Measurements from ENCODE around the gene SLC9A8.
A peak's percentile ranks its signal among the peaks of the same experiment; 100 is the strongest.

SLC9A8 gene

GRCh38 chr20:49831022-49831769 is 18.6 kb downstream of the SLC9A8 start:
- TF ChIP-seq CTCF (IDR thresholded peaks at IDR 0.05), result no peak
- Histone ChIP-seq H3K9me3 (no peaks in the 10 kb centered on the region), H3K27me3 (no peaks in the 10 kb centered on the region), H3K36me3 (peaks cover 7% of the 10 kb centered on the region), H3K27ac (peak overlapping the region; percentile 95), H3K4me3 (ENCODE audit: low read depth in 1 of 2, low read length in 1 of 2) (peak overlapping the region; percentile 31 to 41), H3K4me1 (ENCODE audit: control insufficient read depth in 1 of 2, insufficient read depth in 1 of 2, low read depth in 1 of 2, low read length in 1 of 2) (peaks cover 46 to 49% of the 10 kb centered on the region in 2 experiments)

DNA sequence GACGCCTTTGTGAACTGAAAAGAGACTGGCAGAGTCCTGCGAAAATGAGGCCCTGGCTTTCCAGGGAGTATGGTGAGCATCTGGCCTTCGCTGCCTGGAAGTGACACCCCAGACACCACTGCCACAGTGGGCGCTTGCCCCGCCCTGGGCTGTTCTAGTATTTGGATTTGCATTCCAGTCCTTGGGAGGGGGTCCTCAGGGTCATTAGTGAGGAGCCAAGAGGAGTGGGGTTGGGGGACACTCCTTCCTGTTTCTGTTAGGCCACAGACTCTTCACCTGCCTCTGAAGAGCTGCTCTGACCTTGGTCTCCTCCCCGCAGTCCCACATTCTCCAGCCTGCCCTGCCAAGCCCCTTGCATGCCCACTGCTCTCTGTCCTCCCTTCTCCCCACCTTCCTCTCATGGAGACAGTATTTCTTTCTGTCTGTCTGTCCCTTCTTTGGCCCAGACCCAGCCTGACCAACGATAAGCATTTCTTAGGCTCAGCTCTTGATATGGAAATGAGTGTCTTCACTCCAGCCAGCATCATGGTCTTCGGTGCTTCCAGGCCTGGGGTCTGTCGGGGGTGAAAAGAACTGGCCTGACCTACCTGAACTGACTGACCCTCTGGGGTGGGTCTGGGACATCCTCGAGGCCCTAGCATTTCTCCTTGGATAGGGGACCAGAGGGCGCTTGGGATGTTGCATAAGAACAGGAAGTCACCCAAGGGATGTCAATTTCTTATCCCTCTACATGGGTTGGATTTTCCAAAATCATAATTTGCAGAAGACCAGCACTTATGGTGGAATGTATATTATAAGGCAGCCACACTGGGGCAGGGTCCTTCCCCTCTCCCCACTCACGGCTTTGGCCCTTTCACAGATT is 19.4 kb downstream of the SLC9A8 start:
- Histone ChIP-seq H3K9me3 (no peaks in the 10 kb centered on the region), H3K4me1 (ENCODE audit: control insufficient read depth in 1 of 2, insufficient read depth in 1 of 2, low read depth in 1 of 2, low read length in 1 of 2) (peaks cover 51 to 54% of the 10 kb centered on the region in 2 experiments), H3K27ac (peak overlapping the region; percentile 95), H3K36me3 (peaks cover 5% of the 10 kb centered on the region), H3K4me3 (ENCODE audit: low read depth in 1 of 2, low read length in 1 of 2) (peak overlapping the region; percentile 31 to 41), H3K27me3 (no peaks in the 10 kb centered on the region)
- no peak for TF ChIP-seq CTCF (IDR thresholded peaks at IDR 0.05)

GRCh38 chr20:49832632-49833327 is 20.2 kb downstream of the SLC9A8 start:
- Histone ChIP-seq H3K27ac (peak overlapping the region; percentile 95), H3K4me3 (ENCODE audit: low read depth in 1 of 2, low read length in 1 of 2) (peak overlapping the region; percentile 31 to 41), H3K27me3 (no peaks in the 10 kb centered on the region), H3K9me3 (no peaks in the 10 kb centered on the region), H3K4me1 (ENCODE audit: control insufficient read depth in 1 of 2, insufficient read depth in 1 of 2, low read depth in 1 of 2, low read length in 1 of 2) (peaks cover 51 to 56% of the 10 kb centered on the region in 2 experiments), H3K36me3 (no peaks in the 10 kb centered on the region)
- no peak for TF ChIP-seq CTCF (IDR thresholded peaks at IDR 0.05)

DNA sequence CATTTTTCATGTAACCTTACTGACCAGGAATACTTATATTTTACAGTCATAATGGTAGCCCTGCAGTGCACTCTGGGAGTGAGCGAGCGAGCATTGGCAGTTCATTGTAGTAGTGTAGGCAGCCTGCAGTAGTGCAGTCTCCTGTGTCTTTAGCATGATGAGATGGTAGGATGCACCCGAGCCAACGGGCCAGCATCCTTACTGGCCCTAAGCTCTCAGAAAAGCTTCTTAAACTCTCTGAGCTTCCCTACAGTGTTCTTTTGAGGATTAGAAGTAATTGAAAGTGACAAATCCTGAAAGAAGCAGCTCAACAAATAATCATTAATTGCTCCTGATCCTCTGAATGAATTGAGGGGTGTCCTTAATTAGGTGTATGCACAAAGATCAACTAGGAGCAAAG is 20.9 kb downstream of the SLC9A8 start:
- H3K4me3 ChIP-seq (ENCODE audit: low read depth in 1 of 2, low read length in 1 of 2), result peak overlapping the region in 1 of 2 experiments; percentile 41
- no peak for TF ChIP-seq CTCF (IDR thresholded peaks at IDR 0.05)
- peak overlapping the region; percentile 95 for H3K27ac ChIP-seq
- peaks cover 56 to 63% of the 10 kb centered on the region in 2 experiments for H3K4me1 ChIP-seq (ENCODE audit: control insufficient read depth in 1 of 2, insufficient read depth in 1 of 2, low read depth in 1 of 2, low read length in 1 of 2)
- no peaks in the 10 kb centered on the region for H3K9me3 ChIP-seq
- no peaks in the 10 kb centered on the region for H3K27me3 ChIP-seq
- no peaks in the 10 kb centered on the region for H3K36me3 ChIP-seq

DNA sequence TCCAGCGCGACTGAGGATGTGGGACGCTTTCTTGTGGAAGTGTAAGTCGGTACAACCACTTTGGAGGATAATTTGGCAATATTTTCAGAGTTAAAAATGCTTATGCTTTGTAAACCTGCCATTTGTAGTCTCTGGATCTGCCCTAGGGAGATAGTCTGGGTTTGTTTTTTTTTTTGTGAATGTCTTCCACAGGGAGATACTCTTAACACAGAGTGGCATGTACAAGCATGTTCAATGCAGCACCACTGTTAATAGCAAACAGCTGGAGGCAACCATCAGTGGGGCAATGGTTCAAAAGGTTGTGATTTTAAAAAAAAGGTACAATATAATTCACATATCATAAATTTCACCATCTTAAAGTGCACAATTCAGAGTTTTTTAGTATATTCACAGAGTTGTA is 22.4 kb downstream of the SLC9A8 start:
- peak overlapping the region; percentile 52 for H3K27ac ChIP-seq
- no peak overlapping the region for H3K4me3 ChIP-seq (ENCODE audit: low read depth in 1 of 2, low read length in 1 of 2)
- peaks cover 4% of the 10 kb centered on the region for H3K36me3 ChIP-seq

More for the DNA sequence above, 22.4 kb downstream of the SLC9A8 start:
- no peaks in the 10 kb centered on the region for H3K9me3 ChIP-seq
- TF ChIP-seq CTCF (IDR thresholded peaks at IDR 0.05), result no peak
- no peaks in the 10 kb centered on the region for H3K27me3 ChIP-seq
- H3K4me1 ChIP-seq (ENCODE audit: control insufficient read depth in 1 of 2, insufficient read depth in 1 of 2, low read depth in 1 of 2, low read length in 1 of 2), result peaks cover 57 to 65% of the 10 kb centered on the region in 2 experiments
